ENCODE results near the gene KRT76.
"Not testable (repeated sequence)": the region's sequence is repeated elsewhere in the genome, so short reads cannot be mapped to it uniquely, and the experiment has no call there.

Gene KRT76

GRCh38 chr12:52757449-52758176 lies 19.5 kb downstream of the KRT76 start:
- no peak for DNase-seq

- no peak for DNase-seq
Observed at GRCh38 chr12:52756281-52756960, 20.7 kb downstream of the KRT76 start.

GRCh38 chr12:52755533-52755932 lies 21.6 kb downstream of the KRT76 start:
- DNase-seq, result no peak

GRCh38 chr12:52754135-52754534 lies 23.0 kb downstream of the KRT76 start:
- no peak for DNase-seq

GRCh38 chr12:52753283-52753682 lies 23.9 kb downstream of the KRT76 start:
- no peak for DNase-seq

GRCh38 chr12:52752516-52752915 lies 24.6 kb downstream of the KRT76 start:
- DNase-seq, result no peak

GRCh38 chr12:52751795-52752194 lies 25.4 kb downstream of the KRT76 start:
- no peak for DNase-seq

GRCh38 chr12:52750532-52750931 lies 26.6 kb downstream of the KRT76 start:
- not testable (repeated sequence) for DNase-seq

GRCh38 chr12:52749827-52750226 lies 27.3 kb downstream of the KRT76 start:
- no peak for DNase-seq

GRCh38 chr12:52748578-52748977 lies 28.6 kb downstream of the KRT76 start:
- DNase-seq, result no peak

GRCh38 chr12:52745554-52745953 lies 31.6 kb downstream of the KRT76 start:
- DNase-seq, result no peak

GRCh38 chr12:52744493-52745156 lies 32.5 kb downstream of the KRT76 start:
- DNase-seq, result no peak

GRCh38 chr12:52742822-52743457 lies 34.2 kb downstream of the KRT76 start:
- DNase-seq, result no peak

- no peak for DNase-seq
Observed at GRCh38 chr12:52742196-52742580, 35.0 kb downstream of the KRT76 start.

- DNase-seq, result peak; percentile 81
Observed at GRCh38 chr12:52741375-52742195, 35.6 kb downstream of the KRT76 start.

GRCh38 chr12:52740584-52740983 lies 36.6 kb downstream of the KRT76 start:
- DNase-seq, result no peak

- no peak for DNase-seq
Observed at GRCh38 chr12:52739963-52740362, 37.2 kb downstream of the KRT76 start.

GRCh38 chr12:52735816-52736632 lies 41.1 kb downstream of the KRT76 start:
- DNase-seq, result no peak

GRCh38 chr12:52735106-52735505 lies 42.0 kb downstream of the KRT76 start:
- DNase-seq, result no peak

GRCh38 chr12:52730793-52731192 lies 46.4 kb downstream of the KRT76 start:
- no peak for DNase-seq

- no peak for DNase-seq
Observed at GRCh38 chr12:52730383-52730782, 46.8 kb downstream of the KRT76 start.

- no peak for DNase-seq
Observed at GRCh38 chr12:52729147-52729546, 48.0 kb downstream of the KRT76 start.
